HUES6 (cell line): ENCODE measurements around the gene NRDC.

ENCODE experiments used
- H3K27ac ChIP-seq: 2 replicates; pipeline ENCODE4 v1.7.0; 2013; ENCODE audit warnings: low read depth, mild to moderate bottlenecking, low read length, inconsistent platforms
- H3K27me3 ChIP-seq: 2 replicates; pipeline ENCODE4 v1.6.1; 2013; ENCODE audit warnings: low read length; ENCODE audit not compliant: control insufficient read depth, insufficient read depth
- H3K36me3 ChIP-seq: 2 replicates; pipeline ENCODE4 v1.6.1; 2013; ENCODE audit warnings: low read length; ENCODE audit not compliant: control insufficient read depth, insufficient read depth
- H3K4me1 ChIP-seq: 2 replicates; pipeline ENCODE4 v1.6.1; 2013; ENCODE audit warnings: low read length; ENCODE audit not compliant: control insufficient read depth, insufficient read depth
- H3K4me3 ChIP-seq: 2 replicates; pipeline ENCODE4 v1.5.1; 2013; ENCODE audit warnings: low read depth, low read length
- H3K9ac ChIP-seq: one replicate; pipeline ENCODE4 v1.6.1; 2013; ENCODE audit warnings: mild to moderate bottlenecking, low read length
- H3K9me3 ChIP-seq: 2 replicates; pipeline ENCODE4 v1.6.1; 2013; ENCODE audit warnings: low read depth, low read length; ENCODE audit not compliant: control insufficient read depth, insufficient read depth

NRDC gene

DNA sequence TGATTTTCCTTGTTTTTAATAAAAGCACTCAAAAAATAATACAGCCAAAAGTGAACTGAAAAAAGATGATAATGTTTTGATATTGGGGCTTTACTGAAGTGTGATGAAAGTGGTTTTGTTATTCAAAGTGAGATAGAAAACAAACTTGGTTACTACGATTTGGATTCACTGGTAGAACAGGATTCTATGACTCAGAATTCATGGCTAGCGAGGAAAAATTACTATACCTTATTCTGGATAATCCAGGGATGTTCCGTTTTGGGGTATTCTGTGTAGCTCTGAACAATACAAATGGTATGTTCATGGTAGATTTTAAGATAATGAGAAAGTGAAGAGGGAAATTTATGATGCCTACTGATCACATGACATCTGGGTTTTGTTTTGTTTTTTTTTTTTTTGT is 117.7 kb downstream of the NRDC start:
- Histone ChIP-seq H3K27me3 (no peaks in the 10 kb centered on the region), H3K27ac (no peak overlapping the region), H3K4me3 (no peak overlapping the region), H3K9ac (no peak overlapping the region), H3K9me3 (no peaks in the 10 kb centered on the region), H3K36me3 (peaks cover 32% of the 10 kb centered on the region), H3K4me1 (no peaks in the 10 kb centered on the region)

DNA sequence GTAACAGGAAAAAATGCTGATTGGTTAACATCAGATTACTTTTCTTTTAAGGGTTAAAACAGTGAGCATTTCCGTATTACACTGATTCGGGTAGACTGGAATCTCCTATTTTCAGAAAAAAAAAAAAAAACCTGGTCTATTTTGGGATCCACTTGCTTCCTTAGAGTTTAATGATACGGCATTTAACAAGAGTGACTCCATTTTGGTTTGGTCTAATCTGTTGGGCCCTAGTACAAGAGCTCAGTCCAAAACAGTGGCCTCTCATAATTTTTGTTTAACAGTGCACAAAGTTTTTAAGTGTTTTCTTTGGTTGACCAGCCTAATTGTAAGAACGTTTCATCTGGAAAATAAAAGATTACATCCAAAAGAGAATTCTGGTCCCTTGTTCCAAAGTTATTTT is 120.2 kb downstream of the NRDC start:
- Histone ChIP-seq H3K4me3 (no peak overlapping the region), H3K9me3 (no peaks in the 10 kb centered on the region), H3K27ac (no peak overlapping the region), H3K36me3 (peaks cover 26% of the 10 kb centered on the region), H3K9ac (no peak overlapping the region), H3K4me1 (no peaks in the 10 kb centered on the region), H3K27me3 (no peaks in the 10 kb centered on the region)

DNA sequence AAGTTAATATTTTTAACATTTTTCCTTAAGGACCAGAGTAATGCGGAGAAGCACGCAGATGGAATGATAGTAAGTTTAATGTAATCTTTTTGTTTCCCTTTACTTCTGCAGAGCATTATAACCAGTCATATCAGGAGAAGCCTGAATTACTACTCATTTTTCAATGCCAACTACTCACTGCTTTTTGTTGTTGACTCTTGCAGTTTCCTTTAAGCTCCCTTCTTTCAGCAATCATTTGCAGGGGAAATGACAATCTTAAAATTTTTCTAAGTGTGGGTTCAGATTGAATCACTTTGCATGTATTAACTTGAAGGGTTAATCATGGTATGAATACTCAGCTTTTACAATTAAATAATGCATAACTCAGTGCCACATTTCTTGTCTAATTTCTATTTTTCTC is 122.2 kb downstream of the NRDC start:
- Histone ChIP-seq H3K9ac (no peak overlapping the region), H3K36me3 (peaks cover 30% of the 10 kb centered on the region), H3K4me3 (no peak overlapping the region), H3K9me3 (peaks cover 2% of the 10 kb centered on the region; the same call in 1 of the 2 replicates), H3K4me1 (no peaks in the 10 kb centered on the region), H3K27me3 (no peaks in the 10 kb centered on the region), H3K27ac (no peak overlapping the region)

DNA sequence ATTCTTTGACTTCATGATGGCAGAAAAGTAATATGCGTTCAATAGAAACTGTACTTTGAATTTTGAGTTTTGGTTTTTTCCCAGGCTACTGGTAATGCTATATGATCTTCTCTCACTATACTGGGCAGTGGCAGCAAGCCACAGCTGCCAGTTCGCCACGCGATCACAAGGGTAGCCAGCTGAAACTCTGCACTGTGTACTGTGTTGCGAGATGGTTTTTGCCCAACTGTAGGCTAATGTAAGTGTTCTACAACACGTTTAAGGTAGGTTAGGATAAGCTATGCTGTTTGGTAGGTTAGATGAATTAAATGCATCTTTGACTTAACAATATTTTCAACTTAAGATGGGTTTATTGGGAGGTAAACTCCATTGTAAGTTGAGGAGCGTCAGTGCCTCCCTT is 123.1 kb downstream of the NRDC start:
- Histone ChIP-seq H3K36me3 (peaks cover 31% of the 10 kb centered on the region), H3K9me3 (peaks cover 2% of the 10 kb centered on the region; the same call in 1 of the 2 replicates), H3K4me1 (no peaks in the 10 kb centered on the region), H3K9ac (no peak overlapping the region), H3K27ac (no peak overlapping the region), H3K4me3 (no peak overlapping the region), H3K27me3 (no peaks in the 10 kb centered on the region)

DNA sequence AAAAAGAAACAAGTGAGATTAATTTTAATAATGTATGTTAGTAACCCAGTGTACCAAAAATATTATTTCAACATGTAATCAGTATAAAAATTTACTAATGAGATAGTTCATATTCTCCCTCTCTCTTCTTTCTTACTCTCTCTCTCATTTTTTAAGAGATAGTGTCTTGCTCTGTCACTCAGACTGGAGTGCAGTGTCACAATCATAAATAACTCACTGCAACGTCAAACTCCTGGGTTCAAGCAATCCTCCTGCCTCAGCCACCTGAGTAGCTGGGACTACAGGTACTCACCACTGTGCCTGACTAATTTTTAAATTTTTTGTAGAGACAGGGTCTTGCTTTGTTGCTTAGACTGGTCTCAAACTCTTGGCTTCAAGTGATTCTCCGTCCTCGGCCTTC is 123.9 kb downstream of the NRDC start:
- Histone ChIP-seq H3K4me1 (no peaks in the 10 kb centered on the region), H3K4me3 (no peak overlapping the region), H3K36me3 (peaks cover 31% of the 10 kb centered on the region), H3K9me3 (peaks cover 2% of the 10 kb centered on the region; the same call in 1 of the 2 replicates), H3K27ac (no peak overlapping the region), H3K9ac (no peak overlapping the region), H3K27me3 (no peaks in the 10 kb centered on the region)

DNA sequence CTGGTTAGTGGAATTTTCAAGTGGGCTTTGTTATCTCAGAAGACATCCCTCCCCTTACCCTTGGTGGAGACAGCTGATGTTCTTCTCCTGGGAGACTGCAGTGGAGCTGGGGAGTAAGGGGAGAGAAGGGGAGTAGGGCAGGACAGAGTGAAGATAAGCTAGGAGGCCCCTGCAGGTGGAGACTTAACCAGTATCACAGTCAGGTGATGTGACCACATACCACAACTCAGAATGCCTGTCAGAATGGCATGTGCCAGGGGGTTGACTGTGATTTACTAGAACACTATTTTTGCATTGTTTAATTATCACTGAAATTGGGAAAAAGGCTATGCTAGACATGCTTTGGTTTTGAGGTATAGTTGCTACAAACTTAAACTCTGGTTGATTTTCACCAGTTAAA is 124.6 kb downstream of the NRDC start:
- Histone ChIP-seq H3K9ac (no peak overlapping the region), H3K36me3 (peaks cover 36% of the 10 kb centered on the region), H3K4me1 (no peaks in the 10 kb centered on the region)

DNA sequence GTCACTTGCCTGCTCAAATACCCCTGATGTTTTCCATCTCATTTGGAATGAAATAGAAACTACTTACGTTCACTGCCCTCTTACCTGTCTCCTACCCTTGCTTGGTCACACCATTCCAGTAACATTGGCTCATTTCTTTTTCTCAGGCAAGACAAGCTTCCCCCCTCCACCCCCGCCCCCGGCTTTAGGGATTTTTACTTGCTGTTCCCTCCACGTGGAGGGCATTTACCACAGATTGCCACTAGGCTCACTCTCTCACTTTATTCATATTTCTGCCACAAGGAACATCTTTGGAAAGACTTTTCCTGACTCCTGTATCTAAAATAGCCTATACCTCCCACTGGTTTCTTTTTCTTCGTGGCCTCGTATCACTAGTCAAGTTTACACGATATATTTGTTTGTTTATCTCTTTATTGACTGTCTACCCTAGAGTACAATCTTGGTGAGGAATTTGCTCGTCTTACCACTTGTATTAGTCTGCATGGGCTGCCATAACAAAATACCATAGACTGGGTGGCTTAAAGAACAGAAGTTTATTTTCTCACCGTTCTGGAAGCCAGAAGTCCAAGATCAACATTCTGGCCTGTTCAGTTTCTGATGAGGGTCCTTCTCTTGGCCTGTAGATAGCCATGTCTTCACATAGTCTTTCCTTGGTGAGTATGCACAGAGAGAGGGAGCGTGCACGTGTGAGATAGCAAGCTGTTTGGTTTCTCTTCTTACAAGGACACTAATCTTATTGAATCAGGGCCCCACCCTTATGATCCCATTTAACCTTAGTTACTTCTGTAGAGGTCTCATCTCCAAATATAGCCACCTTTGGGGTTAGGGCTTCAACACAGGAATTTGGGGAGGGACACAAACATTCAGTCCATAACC is 126.2 kb downstream of the NRDC start:
- H3K27ac ChIP-seq: no peak overlapping the region
- H3K36me3 ChIP-seq: peaks cover 36% of the 10 kb centered on the region
- no peaks in the 10 kb centered on the region for H3K4me1 ChIP-seq
- no peak overlapping the region for H3K9ac ChIP-seq
- no peak overlapping the region for H3K4me3 ChIP-seq
- no peaks in the 10 kb centered on the region for H3K27me3 ChIP-seq
- peaks cover 2% of the 10 kb centered on the region; the same call in 1 of the 2 replicates for H3K9me3 ChIP-seq

More for the DNA sequence above, 124.6 kb downstream of the NRDC start:
- Histone ChIP-seq H3K4me3 (no peak overlapping the region), H3K27ac (no peak overlapping the region), H3K27me3 (no peaks in the 10 kb centered on the region), H3K9me3 (peaks cover 2% of the 10 kb centered on the region; the same call in 1 of the 2 replicates)

DNA sequence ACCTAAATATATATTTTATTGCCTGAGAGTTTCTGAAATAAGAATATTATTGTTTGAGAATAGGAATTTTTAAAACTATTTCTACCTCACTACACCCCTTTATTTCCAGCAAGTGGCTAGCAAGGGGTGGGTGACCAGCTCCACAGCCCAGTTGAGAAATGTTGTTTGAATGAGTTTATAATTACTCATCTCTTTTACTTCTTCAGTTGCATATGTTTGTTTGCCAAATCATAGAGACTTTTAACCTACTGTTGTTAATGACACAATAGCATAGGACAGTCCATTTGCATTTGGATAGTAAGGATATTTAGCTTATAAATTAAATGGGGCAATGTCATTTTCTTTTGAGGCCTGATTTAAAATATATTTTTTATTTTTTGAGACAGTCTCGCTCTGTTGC is 127.8 kb downstream of the NRDC start:
- H3K9me3 ChIP-seq: peaks cover 2% of the 10 kb centered on the region; the same call in 1 of the 2 replicates
- H3K27ac ChIP-seq: no peak overlapping the region
- no peaks in the 10 kb centered on the region for H3K4me1 ChIP-seq
- no peaks in the 10 kb centered on the region for H3K27me3 ChIP-seq
- no peak overlapping the region for H3K4me3 ChIP-seq
- peaks cover 30% of the 10 kb centered on the region for H3K36me3 ChIP-seq
- no peak overlapping the region for H3K9ac ChIP-seq

DNA sequence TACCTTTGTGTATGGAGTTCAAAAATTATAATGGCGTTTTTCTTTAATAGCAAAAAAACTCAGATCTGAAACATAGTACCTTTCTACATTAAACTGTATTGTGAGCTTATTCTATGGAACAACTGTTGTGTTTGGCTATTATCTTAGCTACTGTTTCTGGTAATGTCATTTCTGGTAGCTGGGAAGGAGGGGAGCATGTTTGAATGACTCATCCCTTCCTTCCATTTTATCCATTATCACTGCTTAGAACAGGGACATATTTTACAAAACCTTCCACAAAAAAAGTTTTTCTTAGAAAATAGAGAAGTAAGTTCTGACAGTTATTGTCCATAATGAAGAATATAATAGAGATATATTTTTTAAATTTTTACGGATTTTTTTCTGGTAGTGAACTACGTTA is 128.3 kb downstream of the NRDC start:
- H3K4me1 ChIP-seq: peaks cover 2% of the 10 kb centered on the region; the same call in 1 of the 2 replicates
- H3K27ac ChIP-seq: no peak overlapping the region
- no peak overlapping the region for H3K9ac ChIP-seq
- H3K9me3 ChIP-seq: peaks cover 2% of the 10 kb centered on the region; the same call in 1 of the 2 replicates
- H3K4me3 ChIP-seq: no peak overlapping the region
- no peaks in the 10 kb centered on the region for H3K27me3 ChIP-seq
- peaks cover 25% of the 10 kb centered on the region for H3K36me3 ChIP-seq

DNA sequence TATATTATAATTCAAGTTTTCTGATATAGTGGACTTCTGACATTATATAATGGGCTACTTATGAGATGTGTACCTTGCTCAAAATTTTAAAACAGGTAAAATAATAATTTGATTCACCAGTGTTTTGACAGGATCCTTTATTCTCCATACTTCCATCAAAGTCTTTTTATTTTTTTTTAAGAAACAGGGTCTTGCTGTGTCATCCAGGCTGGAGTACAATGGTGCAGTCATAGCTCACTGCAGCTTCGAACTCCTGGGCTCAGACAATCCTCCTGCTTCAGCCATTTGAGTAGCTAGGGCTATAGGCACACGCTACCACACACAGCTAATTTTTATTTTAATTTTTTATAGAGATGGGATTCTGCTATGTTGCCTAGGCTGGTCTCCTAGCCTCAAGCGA is 129.4 kb downstream of the NRDC start:
- Histone ChIP-seq H3K9ac (no peak overlapping the region), H3K9me3 (peaks cover 2% of the 10 kb centered on the region; the same call in 1 of the 2 replicates), H3K27ac (no peak overlapping the region), H3K4me1 (peaks cover 12% of the 10 kb centered on the region), H3K4me3 (no peak overlapping the region), H3K36me3 (peaks cover 22% of the 10 kb centered on the region), H3K27me3 (no peaks in the 10 kb centered on the region)

DNA sequence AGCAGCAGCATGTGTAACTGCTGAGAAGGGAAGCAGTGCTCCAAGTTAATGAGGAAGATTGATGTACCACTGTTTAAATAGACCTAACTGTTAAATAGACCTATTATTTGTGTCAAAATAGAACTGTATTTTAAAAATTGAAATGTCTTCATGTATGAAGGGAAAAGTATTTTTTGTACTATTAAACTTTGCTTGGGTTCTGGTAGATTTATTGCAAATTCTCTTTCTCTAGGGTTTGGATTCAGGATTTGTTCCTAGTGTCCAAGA is 133.3 kb downstream of the NRDC start:
- no peaks in the 10 kb centered on the region for H3K27me3 ChIP-seq
- no peaks in the 10 kb centered on the region for H3K9me3 ChIP-seq
- peaks cover 14% of the 10 kb centered on the region for H3K4me1 ChIP-seq
- no peak overlapping the region for H3K4me3 ChIP-seq
- H3K36me3 ChIP-seq: peaks cover 6% of the 10 kb centered on the region
- H3K27ac ChIP-seq: no peak overlapping the region
- H3K9ac ChIP-seq: no peak overlapping the region
